HCT116 (cell line): Measurements from ENCODE around the gene FMO4. TPM values are rescaled to one million over a fixed set of nuclear protein-coding genes. Genes with fewer than 3 reads are reported as not detected.
A peak's percentile ranks its signal among the peaks of the same experiment; 100 is the strongest.
"Not testable (repeated sequence)": the region's sequence is repeated elsewhere in the genome, so short reads cannot be mapped to it uniquely, and the experiment has no call there.

ENCODE experiments used
- ATAC-seq: fragments of 200-7000 bp; cut with Tn5 transposase; 2 replicates; pipeline ENCODE4 v1.9.1; 2020; ENCODE audit warnings: mild to moderate bottlenecking, moderate library complexity
- BruUV-seq: library from RNA; stranded (reverse); fragments of 400-500 nt; replicated peaks from 2 replicates; lab custom pipeline; 2021; lab: Mats Ljungman, UMichigan
- CTCF ChIA-PET: fragments of 300-600 bp; sonication (Branson Sonifier 250); formaldehyde crosslinking; loops from one replicate; lab custom pipeline; 2021; ENCODE audit warnings: antibody characterized with exemption; lab: Charles Lee
- POLR2A ChIA-PET: fragments of 300-600, 350-600 bp; sonication (Branson Sonifier 250); formaldehyde crosslinking; loops from one replicate; lab custom pipeline; 2021; ENCODE audit warnings: antibody characterized with exemption; lab: Charles Lee
- RAD21 ChIA-PET, 2 experiments: fragments of 300-600 bp; sonication (Branson Sonifier 250); formaldehyde crosslinking; loops; one replicate each; lab custom pipeline; 2023; ENCODE audit warnings: low total read pairs in 2 of 2; ENCODE audit not compliant: uncharacterized antibody in 2 of 2, unreplicated experiment in 2 of 2, low non-redundant PET in 1 of 2; lab: Charles Lee
- DNase-seq: peaks from one replicate; pipeline ENCODE4 v3.0.0-alpha.2; 2010; ENCODE audit warnings: low read depth, low spot score
- H2AFZ ChIP-seq: fragments of 200-600 bp; shearing (Covaris generic), sonication (generic); 2 replicates; pipeline ENCODE4 v1.6.1; 2017; ENCODE audit warnings: low read depth, mixed run types, mixed read lengths, antibody characterized with exemption, low read length; ENCODE audit not compliant: poor library complexity, severe bottlenecking
- H3K27ac ChIP-seq: 2 replicates; pipeline ENCODE4 v1.5.1; 2012; ENCODE audit warnings: low read depth, low read length
- H3K27me3 ChIP-seq: fragments of 200-600 bp; sonication (generic); 2 replicates; pipeline ENCODE4 v1.6.1; 2016; ENCODE audit warnings: mixed run types, low read length, mixed read lengths; ENCODE audit not compliant: insufficient read depth
- H3K36me3 ChIP-seq, 2 experiments: fragments of 200-500 bp in 1 of 2; fragments of 200-600 bp in 1 of 2; sonication (Bioruptor generic) in 1 of 2; sonication (generic) in 1 of 2; 2 replicates each; pipeline versions ENCODE4 v1.5.1 to v1.6.1; 2014 to 2016; ENCODE audit warnings: low read length in 2 of 2, inconsistent platforms in 1 of 2, mixed read lengths in 1 of 2, mixed run types in 1 of 2; ENCODE audit not compliant: insufficient read depth in 2 of 2, control insufficient read depth in 1 of 2
- H3K4me1 ChIP-seq, 2 experiments: fragments of 200-600 bp in 1 of 2; sonication (generic) in 1 of 2; 2 replicates each; pipeline versions ENCODE4 v1.5.1 to v1.6.1; 2012 to 2017; ENCODE audit warnings: low read length in 2 of 2, inconsistent platforms in 1 of 2, mild to moderate bottlenecking in 1 of 2, mixed read lengths in 1 of 2, mixed run types in 1 of 2, moderate library complexity in 1 of 2; ENCODE audit not compliant: insufficient read depth in 2 of 2, control insufficient read depth in 1 of 2
- H3K4me2 ChIP-seq: fragments of 200-600 bp; sonication (generic); 2 replicates; pipeline ENCODE4 v1.6.1; 2017; ENCODE audit warnings: mixed run types, low read length, mixed read lengths
- H3K4me3 ChIP-seq, 2 experiments: fragments of 200-600 bp in 1 of 2; sonication (generic) in 1 of 2; replicated peaks in 1 of 2; 2 replicates each; pipeline ENCODE4 v1.5.1; 2011 to 2016; ENCODE audit warnings: low read length in 2 of 2, control low read depth in 1 of 2, low read depth in 1 of 2, mild to moderate bottlenecking in 1 of 2, mixed read lengths in 1 of 2, mixed run types in 1 of 2
- H3K79me2 ChIP-seq: fragments of 200-600 bp; sonication (generic); 2 replicates; pipeline ENCODE4 v1.6.1; 2017; ENCODE audit warnings: mild to moderate bottlenecking, mixed run types, low read length, moderate library complexity, mixed read lengths; ENCODE audit not compliant: insufficient read depth
- H3K9ac ChIP-seq: fragments of 200-600 bp; sonication (generic); 2 replicates; pipeline ENCODE4 v1.6.1; 2016; ENCODE audit warnings: low read length, mixed read lengths
- H3K9me2 ChIP-seq: fragments of 200-600 bp; sonication (generic), shearing (Covaris generic); 2 replicates; pipeline ENCODE4 v1.6.1; 2017; ENCODE audit warnings: mixed run types, mild to moderate bottlenecking, moderate library complexity; ENCODE audit not compliant: insufficient read depth
- H3K9me3 ChIP-seq, 2 experiments: fragments of 200-500 bp in 1 of 2; fragments of 200-600 bp in 1 of 2; sonication (Bioruptor generic) in 1 of 2; sonication (generic) in 1 of 2; 2 replicates each; pipeline ENCODE4 v1.6.1; 2014 to 2017; ENCODE audit warnings: low read length in 2 of 2, mixed read lengths in 2 of 2, inconsistent platforms in 1 of 2, low read depth in 1 of 2, mild to moderate bottlenecking in 1 of 2, mixed run types in 1 of 2, moderate library complexity in 1 of 2; ENCODE audit not compliant: control insufficient read depth in 1 of 2, insufficient read depth in 1 of 2
- H4K20me1 ChIP-seq: fragments of 200-600 bp; sonication (generic), shearing (Covaris generic); 2 replicates; pipeline ENCODE4 v1.6.1; 2017; ENCODE audit warnings: mixed run types, mild to moderate bottlenecking, moderate library complexity; ENCODE audit not compliant: insufficient read depth
- CEBPB ChIP-seq: IDR thresholded peaks from 2 replicates; pipeline ENCODE4 v1.6.1; 2012; ENCODE audit warnings: low read depth
- FOSL1 ChIP-seq: IDR thresholded peaks from 2 replicates; pipeline ENCODE4 v1.6.1; 2012; ENCODE audit warnings: low read depth
- SRF ChIP-seq: IDR thresholded peaks from 2 replicates; pipeline ENCODE4 v1.6.1; 2012; ENCODE audit warnings: low read depth
- intact Hi-C: fragments of 100-400 bp; cut with micrococcal nuclease; formaldehyde crosslinking; loops from 2 replicates; pipeline ENCODE4 v1.10.0; 2022
- total RNA-seq: library from RNA; stranded (reverse); gene quantifications from one replicate; pipeline ENCODE4 v1.2.1, GENCODE V29; 2021; ENCODE audit not compliant: unreplicated experiment

The FMO4 gene
- total RNA-seq, 1 experiment from 2014 or later: 1.4 TPM

DNA sequence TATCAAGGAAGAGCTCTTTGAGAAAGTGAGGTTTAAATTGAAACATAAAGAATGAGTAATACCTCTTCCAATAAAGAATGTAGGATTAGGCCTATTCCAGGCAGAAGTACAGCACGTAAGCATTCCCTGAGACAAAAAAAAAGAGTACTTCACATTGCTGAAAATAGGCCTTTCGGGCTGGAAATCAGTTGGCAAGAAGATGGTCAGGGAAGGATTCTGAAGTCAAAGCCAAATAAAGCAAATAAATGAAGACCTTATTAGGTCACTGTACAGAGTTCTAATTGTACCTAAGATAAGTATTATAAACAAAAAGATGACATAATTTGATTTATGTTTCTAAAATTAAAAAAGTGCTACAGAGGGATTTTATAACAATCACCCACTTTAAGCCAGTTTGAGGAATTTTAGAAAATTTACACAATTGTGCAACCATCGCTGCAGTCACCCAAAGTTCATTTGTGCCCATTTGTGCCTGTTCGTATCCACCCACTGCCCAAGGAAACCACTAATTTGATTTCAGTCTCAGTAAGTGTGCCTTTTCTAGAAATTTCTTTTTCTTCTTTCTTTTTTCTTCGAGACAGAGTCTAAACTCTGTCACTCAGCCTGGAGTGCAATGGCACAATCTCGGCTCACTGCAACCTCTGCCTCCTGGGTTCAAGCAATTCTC, 58.6 kb downstream of the FMO4 start:
- TF ChIP-seq CEBPB (no peak), FOSL1 (no peak), SRF (no peak)
- ATAC-seq (no peak), DNase-seq (no peak)
- no peaks in the 10 kb centered on the region for H4K20me1 ChIP-seq
- ChIA-PET POLR2A (no interaction called here), CTCF (no interaction called here), RAD21 (no interaction called here)
- no peaks in the 10 kb centered on the region for H3K9me2 ChIP-seq
- no peaks in the 10 kb centered on the region for H3K36me3 ChIP-seq
- H3K4me2 ChIP-seq: peak overlapping the region; percentile 70
- H3K79me2 ChIP-seq: no peaks in the 10 kb centered on the region
- peak overlapping the region in 1 of 2 experiments; percentile 53; a peak in 2 of 4 replicates for H3K4me3 ChIP-seq
- H2AFZ ChIP-seq: no peak overlapping the region
- peaks cover 13 to 16% of the 10 kb centered on the region in 2 experiments; a peak in 3 of 4 replicates for H3K4me1 ChIP-seq
- peak overlapping the region; percentile 63; the same call in 1 of the 2 replicates for H3K9ac ChIP-seq
- peak overlapping the region; percentile 50 for H3K27ac ChIP-seq
- no peaks in the 10 kb centered on the region for H3K27me3 ChIP-seq
- no TSS peak for BruUV-seq
- intact Hi-C loops: no loop called here
- H3K9me3 ChIP-seq: no peaks in the 10 kb centered on the region

DNA sequence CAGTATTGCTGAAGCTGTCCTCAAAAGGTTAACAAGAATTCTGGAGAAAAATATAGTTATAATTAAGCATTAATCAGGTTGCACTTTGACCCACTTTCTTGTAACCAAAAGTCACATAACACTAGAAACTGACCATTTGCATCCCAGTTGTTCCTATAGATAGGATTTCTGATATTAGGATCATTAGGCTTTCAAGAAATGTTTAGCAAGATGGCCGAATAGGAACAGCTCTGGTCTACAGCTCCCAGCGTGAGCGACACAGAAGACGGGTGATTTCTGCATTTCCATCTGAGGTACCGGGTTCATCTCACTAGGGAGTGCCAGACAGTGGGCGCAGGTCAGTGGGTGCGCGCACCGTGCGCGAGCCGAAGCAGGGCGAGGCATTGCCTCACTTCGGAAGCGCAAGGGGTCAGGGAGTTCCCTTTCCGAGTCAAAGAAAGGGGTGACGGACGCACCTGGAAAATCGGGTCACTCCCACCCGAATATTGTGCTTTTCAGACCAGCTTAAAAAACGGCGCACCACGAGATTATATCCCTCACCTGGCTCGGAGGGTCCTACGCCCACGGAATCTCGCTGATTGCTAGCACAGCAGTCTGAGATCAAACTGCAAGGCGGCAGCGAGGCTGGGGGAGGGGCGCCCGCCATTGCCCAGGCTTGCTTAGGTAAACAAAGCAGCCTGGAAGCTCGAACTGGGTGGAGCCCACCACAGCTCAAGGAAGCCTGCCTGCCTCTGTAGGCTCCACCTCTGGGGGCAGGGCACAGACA, 59.6 kb downstream of the FMO4 start:
- CTCF ChIA-PET, intact Hi-C loops, H3K79me2 ChIP-seq, H4K20me1 ChIP-seq, RAD21 ChIA-PET, POLR2A ChIA-PET, H3K27me3 ChIP-seq, H3K36me3 ChIP-seq, H3K9me3 ChIP-seq, H3K9me2 ChIP-seq, DNase-seq: not testable (repeated sequence)
- Histone ChIP-seq H3K9ac (peak overlapping the region; percentile 63), H3K4me2 (peak overlapping the region; percentile 70), H3K27ac (peak overlapping the region; percentile 50), H3K4me1 (peaks cover 13 to 16% of the 10 kb centered on the region in 2 experiments; a peak in 3 of 4 replicates), H3K4me3 (peak overlapping the region; percentile 33 to 53), H2AFZ (peak overlapping the region; percentile 72)
- BruUV-seq: TSS peak; percentile 80
- ATAC-seq: peak; percentile 76
